Fibroblast of the aortic adventitia (primary cell): ENCODE results near the gene RAB3IL1. TPM values are rescaled to one million over a fixed set of nuclear protein-coding genes. Genes with fewer than 3 reads are reported as not detected.

Source experiments
- DNase-seq: peaks from one replicate; pipeline ENCODE4 v3.0.0-alpha.2; 2010; ENCODE audit warnings: low read depth
- H3K4me3 ChIP-seq: 2 replicates; pipeline ENCODE4 v1.5.1; 2011; ENCODE audit warnings: low read depth, mild to moderate bottlenecking, control low read depth, low read length, moderate library complexity
- CTCF ChIP-seq: IDR thresholded peaks from 2 replicates; pipeline ENCODE4 v1.5.1; 2011; ENCODE audit warnings: mild to moderate bottlenecking, low read length, control low read depth, inconsistent platforms; ENCODE audit not compliant: insufficient read depth
- small RNA-seq: library from RNA; depleted of rRNA; stranded (forward); fragments of <200 nt; gene quantifications from one replicate; pipeline ENCODE3, GENCODE V24; 2012
- total RNA-seq: library from RNA; depleted of rRNA; stranded (reverse); fragments of >200 nt; gene quantifications from 2 replicates; pipeline ENCODE4 v1.2.3, GENCODE V29; 2012; ENCODE audit warnings: low replicate concordance

RAB3IL1 gene
- total RNA-seq, 1 donor, result 17.1 TPM

- H3K4me3 ChIP-seq, result no peak overlapping the region
- no peak for DNase-seq
- no peak for TF ChIP-seq CTCF
These were observed 65.5 kb downstream of the RAB3IL1 start for GRCh38 chr11:61851900-61852295.

DNA sequence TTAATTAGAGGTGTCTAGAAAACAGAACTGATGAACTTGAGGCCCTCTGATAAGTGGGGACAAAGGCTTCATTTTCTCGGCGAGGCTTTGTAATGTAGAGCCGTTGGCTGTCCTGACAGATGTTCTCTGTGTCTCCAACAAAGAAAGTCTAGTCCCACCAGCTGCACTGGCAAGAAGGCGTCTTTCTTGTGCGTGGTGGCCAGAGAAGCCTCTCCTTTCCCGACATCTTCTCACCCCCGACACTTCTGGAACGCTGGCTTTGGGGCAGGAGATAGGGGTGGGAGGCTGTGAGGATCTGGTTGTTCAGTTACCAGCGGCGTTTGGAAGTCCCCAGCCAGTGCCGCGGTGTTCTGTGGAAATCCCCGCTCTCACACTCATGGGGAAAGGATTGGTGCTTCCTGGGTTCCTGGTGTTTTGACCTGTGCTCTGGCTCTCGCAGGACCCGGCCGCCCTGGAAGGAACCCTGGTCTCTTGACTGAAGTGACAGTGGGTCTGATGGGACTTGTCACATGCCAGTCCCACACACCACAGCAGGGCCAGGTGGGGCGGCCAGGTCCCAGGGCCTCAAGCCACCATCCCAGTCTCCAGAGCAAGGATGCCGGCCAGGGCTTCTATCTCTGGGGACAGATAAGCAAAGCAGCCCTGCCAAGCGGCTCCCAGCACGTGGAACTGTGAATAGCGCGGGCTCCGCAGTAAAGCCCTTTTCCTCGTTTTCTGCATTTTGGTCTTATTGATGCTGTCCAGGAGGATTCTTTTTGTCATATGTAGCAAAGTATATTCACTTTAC is 66.1 kb downstream of the RAB3IL1 start:
- TF ChIP-seq CTCF, result no peak
- no peak for DNase-seq
- no peak overlapping the region for H3K4me3 ChIP-seq

- TF ChIP-seq CTCF, result no peak
- no peak for DNase-seq
- no peak overlapping the region for H3K4me3 ChIP-seq
These were observed 66.7 kb downstream of the RAB3IL1 start for GRCh38 chr11:61850687-61851086.

- no peak overlapping the region for H3K4me3 ChIP-seq
- TF ChIP-seq CTCF, result no peak
- DNase-seq, result no peak
These were observed 68.7 kb downstream of the RAB3IL1 start for GRCh38 chr11:61848631-61849030.

GRCh38 chr11:61847914-61848581 is 69.3 kb downstream of the RAB3IL1 start:
- no peak for DNase-seq
- H3K4me3 ChIP-seq, result no peak overlapping the region
- no peak for TF ChIP-seq CTCF

Small RNA genes lying within 50 kb of the gene (small RNA-seq; reads per million reads assigned to genes)
- gene MIR6746, result not detected
- gene RNU6-1243P, result not detected

Other genes starting within 250 kb of the RAB3IL1 start
- 1.1 and 4.2 TPM in 2 replicates for gene DAGLA, start 237.2 kb downstream of the RAB3IL1 start, total RNA-seq
- 0.16 and 0.18 TPM in 2 replicates for gene MYRF, start 164.9 kb downstream of the RAB3IL1 start, total RNA-seq
- gene TMEM258, start 125.0 kb downstream of the RAB3IL1 start, total RNA-seq, result 14.1 and 98.1 TPM in 2 replicates
- 12.3 and 43.3 TPM in 2 replicates for gene FEN1, start 124.7 kb downstream of the RAB3IL1 start, total RNA-seq
- gene FADS1, start 100.6 kb downstream of the RAB3IL1 start, total RNA-seq, result 48.8 and 74.1 TPM in 2 replicates
- gene FADS2, start 89.3 kb downstream of the RAB3IL1 start, total RNA-seq, result 125 and 143 TPM in 2 replicates
- 22.1 and 35.9 TPM in 2 replicates for gene FADS3, start 26.0 kb downstream of the RAB3IL1 start, total RNA-seq
- 3.1 and 3.4 TPM in 2 replicates for gene BEST1, start 32.8 kb upstream of the RAB3IL1 start, total RNA-seq
- 1,813 and 2,631 TPM in 2 replicates for gene FTH1, start 50.1 kb upstream of the RAB3IL1 start, total RNA-seq
- 3.2 and 47.5 TPM in 2 replicates for gene INCENP, start 206.4 kb upstream of the RAB3IL1 start, total RNA-seq